Activated T-cell treated with anti-CD3 and anti-CD28 coated beads, Interleukin-2, amount 50 U/mL, for 1 hour (primary cell): ENCODE results near the gene ANO9.

Source experiments
- DNase-seq: peaks from one replicate; pipeline ENCODE4 v3.0.0-alpha.2; 2020

The ANO9 gene, protein sequence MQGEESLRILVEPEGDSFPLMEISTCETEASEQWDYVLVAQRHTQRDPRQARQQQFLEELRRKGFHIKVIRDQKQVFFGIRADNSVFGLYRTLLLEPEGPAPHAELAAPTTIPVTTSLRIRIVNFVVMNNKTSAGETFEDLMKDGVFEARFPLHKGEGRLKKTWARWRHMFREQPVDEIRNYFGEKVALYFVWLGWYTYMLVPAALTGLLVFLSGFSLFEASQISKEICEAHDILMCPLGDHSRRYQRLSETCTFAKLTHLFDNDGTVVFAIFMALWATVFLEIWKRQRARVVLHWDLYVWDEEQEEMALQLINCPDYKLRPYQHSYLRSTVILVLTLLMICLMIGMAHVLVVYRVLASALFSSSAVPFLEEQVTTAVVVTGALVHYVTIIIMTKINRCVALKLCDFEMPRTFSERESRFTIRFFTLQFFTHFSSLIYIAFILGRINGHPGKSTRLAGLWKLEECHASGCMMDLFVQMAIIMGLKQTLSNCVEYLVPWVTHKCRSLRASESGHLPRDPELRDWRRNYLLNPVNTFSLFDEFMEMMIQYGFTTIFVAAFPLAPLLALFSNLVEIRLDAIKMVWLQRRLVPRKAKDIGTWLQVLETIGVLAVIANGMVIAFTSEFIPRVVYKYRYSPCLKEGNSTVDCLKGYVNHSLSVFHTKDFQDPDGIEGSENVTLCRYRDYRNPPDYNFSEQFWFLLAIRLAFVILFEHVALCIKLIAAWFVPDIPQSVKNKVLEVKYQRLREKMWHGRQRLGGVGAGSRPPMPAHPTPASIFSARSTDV

DNA sequence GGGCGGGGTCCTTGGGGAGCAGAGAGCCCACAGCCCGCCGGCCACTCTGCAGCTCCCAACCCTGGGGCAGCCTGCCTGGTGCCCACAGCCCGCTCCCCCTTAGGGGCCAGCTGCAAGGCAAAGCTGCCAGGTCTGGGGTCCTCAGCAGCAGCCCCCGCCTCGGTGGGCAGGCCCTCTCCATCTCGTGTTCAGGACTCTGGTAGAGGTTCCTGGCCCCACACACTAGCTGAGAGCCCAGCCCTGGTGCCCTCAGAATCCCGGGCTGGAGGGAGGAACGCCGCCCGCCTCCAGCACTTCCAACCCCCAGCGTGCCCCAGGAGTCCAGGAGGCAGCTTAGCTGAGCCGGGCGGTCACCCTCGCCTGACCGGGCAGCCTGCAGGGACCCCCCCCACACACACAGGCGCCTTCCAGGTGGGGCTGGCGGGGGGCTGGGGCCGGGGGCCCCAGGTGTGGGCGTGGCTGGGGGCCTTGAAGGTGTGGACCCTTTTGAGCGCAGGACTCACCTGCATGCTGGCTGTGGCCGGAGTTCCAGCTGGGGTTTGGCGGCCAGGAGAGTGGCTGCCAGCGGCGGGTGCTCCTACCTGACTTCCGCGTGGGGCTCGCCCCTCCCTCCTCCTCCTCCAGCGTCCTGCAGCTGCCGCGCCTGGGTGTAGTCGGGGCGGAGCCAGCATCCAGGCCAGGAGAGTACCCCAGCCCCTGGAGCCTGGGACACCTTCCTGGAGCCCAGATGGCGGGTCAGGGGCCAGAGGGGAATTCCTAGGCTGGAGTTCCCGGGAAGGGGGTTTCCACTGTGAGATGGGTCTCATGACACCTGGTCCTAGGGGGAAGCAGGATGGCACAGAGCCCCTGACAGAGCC, at the start of gene ANO9:
Gene ANO9, minus strand, starts transcription at position 594 of the 857 bp plus-strand sequence. Its CDS starts 85 bp downstream, at position 509.
- DNase-seq, result peak; percentile 62

DNA sequence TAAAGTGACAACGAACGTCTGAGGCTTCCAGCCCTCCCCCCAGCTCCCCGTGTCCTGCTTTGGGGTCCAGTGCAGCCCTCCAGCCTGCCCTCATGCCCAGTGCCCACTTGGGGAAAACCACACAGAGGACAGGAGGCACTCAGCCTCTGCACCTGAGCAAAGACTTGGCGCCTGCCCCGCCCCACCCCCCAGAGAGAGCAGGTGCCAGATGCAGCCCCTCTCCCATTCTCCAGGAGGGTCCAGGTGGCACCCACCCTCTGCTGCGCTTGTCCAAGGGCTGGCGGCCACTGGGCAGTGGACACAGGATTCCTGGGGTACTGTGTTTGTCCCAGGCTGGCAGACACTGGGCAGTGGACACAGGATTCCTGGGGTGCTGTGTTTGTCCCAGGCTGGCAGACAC, 49.5 kb upstream of the ANO9 start:
- no peak for DNase-seq

DNA sequence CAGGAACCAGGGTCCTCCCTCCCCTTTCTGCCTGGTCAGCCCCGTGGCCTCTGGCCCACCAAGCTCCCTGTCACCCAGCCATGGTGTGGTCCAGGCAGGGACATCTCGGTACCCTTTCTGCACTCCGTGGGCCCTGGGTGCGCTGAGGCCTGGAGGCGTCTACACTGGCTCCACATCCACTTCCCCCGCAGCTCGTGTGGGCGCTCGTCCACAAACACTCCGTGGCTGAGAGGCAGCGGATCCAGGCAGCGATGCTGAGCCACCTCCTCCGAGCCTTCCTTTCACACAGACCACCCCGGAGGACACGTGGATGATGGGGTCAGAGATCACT, 49.1 kb upstream of the ANO9 start:
- no peak for DNase-seq

DNA sequence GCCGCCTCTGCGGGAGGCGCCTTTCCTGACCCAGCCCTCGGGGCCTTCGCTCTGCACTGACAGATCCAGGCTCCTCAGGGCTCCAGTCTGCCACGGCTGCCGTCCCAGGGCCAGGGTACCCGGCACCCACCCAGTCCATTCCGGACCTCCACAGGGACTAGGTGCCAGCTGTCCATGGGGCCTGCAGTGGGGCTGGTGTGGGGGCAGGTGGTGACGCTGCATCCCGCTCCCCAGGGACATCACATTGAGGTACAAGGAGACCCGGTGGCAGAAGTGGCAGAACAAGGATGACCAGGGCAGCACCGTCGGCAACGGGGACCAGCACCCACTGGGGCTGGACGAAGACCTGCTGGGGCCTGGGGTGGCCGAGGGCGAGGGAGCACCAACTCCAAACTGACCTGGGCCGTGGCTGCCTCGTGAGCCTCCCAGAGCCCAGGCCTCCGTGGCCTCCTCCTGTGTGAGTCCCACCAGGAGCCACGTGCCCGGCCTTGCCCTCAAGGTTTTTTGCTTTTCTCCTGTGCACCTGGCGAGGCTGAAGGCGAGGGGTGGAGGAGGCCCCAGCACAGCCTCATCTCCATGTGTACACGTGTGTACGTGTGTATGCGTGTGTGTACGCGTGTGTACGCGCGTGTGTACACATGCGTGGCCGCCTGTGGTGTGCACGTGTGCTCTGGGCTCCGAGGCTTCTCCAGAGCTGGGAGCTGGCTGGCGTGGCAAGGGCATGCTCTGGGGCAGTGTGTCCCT, 48.5 kb upstream of the ANO9 start:
- no peak for DNase-seq

DNA sequence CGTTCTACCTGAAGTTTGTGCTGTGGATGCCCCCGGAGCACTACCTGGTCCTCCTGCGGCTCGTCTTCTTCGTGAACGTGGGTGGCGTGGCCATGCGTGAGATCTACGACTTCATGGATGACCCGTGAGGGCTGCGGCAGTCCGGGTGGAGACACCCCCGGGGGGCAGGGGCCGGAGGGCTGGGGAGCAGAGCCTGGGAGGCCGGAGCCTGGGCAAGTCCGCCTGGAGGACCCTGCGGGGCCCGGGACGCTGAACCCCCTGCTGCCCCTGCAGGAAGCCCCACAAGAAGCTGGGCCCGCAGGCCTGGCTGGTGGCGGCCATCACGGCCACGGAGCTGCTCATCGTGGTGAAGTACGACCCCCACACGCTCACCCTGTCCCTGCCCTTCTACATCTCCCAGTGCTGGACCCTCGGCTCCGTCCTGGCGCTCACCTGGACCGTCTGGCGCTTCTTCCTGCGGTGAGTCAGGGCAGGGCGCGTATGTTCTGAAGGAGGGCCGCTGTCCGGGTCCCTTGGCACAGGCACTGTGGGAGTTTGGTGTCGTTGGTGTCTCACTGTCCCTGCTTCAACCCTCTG, 47.9 kb upstream of the ANO9 start:
- no peak for DNase-seq

DNA sequence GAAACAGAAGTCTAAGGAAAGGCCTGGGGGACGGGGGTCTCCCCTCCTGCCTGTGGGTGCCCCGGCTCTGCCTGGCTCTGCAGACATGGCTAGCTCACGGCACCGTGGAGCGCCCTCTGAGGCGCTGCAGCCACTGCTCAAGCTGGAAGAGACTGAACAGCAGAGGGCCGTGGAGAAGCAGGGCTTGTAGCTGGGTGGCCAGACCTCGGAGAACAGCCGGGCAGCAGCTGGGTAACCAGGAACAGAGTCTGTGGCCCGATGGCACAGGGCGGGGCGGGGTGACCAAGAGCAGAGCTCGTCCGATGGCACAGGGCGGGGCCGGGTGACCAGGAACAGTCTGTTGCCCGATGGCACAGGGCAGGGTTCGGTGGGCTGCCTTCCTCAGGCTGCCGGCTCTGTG, 47.2 kb upstream of the ANO9 start:
- DNase-seq, result no peak

DNA sequence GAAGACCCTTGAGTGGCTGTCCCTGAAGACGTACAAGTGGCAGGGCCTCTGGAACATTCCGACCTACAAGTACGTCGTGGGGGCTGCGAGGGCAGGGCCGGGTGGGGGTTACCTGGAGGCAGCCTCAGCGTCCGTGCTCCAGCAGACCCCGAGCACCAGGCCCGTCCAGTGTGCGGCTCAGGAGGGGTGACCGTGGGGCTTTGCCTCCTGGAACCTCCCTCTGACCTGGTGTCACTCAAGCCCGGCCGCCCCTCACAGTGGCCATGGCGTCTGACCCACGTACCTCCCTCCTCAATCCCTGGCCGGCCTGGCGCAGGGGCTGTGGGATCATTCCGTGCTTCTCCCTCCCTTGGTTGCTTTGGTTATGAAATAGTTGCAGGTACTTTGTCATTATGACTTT, 46.8 kb upstream of the ANO9 start:
- DNase-seq, result no peak

DNA sequence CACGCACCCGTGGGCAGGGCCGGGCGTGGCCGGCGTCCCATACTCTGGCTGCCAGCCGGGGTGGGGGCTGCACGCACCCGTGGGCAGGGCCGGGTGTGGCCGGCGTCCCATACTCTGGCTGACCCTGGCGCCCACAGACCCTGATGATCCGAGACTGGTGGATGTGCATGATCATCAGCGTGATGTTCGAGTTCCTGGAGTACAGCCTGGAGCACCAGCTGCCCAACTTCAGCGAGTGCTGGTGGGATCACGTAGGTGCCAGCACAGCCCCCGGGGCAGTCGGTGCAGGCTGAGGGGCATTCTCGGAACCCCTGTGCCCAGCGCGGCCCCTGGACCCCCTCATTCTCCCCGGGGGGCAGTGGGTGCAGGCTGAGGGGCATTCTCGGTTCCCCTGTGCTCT, 46.3 kb upstream of the ANO9 start:
- DNase-seq, result no peak

DNA sequence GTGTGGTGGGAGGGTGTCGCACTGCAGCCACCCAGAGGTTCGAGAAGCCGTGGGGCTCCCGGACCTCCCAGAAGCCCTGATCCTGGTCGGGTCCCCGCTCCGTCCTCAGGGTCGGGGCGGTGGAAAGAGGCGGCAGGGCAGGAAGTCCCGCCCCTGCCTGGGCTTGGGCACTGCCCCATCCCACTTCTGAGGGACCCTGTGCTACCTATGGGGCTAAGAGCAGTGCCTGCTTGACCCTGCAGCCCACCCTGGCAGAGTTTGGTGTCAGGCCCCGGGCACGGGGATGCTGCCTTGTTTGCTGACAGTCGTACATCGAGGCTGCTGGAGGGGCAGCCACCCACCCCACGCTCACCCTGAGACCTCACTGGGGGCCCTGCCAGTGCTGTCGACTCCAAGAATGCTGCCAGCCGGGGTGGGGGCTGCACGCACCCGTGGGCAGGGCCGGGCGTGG, 45.8 kb upstream of the ANO9 start:
- DNase-seq, result no peak

DNA sequence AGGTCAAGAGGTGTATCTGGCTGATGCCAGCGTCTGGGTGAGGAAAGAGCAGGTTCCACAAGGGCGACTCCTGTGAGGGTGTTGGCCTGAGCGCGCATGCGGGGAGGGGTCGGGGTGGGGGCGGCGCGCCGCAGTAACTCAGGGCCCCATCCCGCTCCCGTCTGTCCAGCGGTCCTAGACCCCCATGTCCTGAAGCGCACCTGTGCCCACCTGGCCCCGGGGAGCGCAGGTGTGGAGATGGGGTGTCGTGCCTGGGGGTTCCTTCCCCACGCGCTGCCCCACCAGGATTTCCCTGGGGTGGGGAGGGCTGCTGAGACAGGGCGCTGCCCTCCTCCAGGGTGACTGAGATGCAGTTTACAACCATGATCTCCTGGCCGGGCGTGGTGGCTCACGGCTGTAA, 44.4 kb upstream of the ANO9 start:
- no peak for DNase-seq

DNA sequence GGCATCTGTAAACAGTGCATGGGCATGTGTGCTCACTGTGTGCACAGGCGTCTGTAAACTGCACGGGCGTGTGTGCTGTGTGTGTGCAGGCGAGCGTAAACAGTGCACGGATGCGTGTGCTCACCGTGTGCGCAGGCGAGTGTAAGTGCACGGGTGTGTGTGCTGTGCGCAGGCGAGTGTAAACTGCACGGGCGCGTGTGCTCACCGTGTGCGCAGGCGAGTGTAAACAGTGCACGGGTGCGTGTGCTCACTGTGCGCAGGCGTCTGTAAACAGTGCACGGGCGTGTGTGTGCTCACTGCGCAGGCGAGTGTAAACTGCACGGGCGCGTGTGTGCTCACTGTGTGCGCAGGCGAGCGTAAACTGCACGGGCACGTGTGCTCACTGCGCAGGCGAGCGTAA, 42.8 kb upstream of the ANO9 start:
- DNase-seq, result no peak

DNA sequence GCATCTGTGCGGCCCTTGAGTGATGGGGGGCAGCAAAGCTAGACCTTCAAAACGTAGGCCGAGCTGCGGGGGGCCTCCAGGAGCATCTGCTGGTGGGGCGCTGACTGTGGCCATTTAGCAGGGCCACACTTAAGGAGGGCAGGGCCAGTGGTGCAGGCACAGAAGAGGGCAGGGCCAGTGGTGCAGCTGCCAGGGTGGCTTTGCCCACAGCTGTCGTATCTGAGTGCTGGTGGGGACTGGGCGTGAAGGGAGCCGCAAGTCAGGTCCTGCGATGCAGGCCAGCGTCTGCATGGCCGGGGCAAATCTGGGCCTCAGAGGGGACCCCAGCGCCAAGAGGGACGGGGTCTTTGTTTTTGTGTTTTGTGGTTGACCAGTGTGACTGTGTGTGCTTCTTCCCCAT, 37.5 kb upstream of the ANO9 start:
- DNase-seq, result no peak

DNA sequence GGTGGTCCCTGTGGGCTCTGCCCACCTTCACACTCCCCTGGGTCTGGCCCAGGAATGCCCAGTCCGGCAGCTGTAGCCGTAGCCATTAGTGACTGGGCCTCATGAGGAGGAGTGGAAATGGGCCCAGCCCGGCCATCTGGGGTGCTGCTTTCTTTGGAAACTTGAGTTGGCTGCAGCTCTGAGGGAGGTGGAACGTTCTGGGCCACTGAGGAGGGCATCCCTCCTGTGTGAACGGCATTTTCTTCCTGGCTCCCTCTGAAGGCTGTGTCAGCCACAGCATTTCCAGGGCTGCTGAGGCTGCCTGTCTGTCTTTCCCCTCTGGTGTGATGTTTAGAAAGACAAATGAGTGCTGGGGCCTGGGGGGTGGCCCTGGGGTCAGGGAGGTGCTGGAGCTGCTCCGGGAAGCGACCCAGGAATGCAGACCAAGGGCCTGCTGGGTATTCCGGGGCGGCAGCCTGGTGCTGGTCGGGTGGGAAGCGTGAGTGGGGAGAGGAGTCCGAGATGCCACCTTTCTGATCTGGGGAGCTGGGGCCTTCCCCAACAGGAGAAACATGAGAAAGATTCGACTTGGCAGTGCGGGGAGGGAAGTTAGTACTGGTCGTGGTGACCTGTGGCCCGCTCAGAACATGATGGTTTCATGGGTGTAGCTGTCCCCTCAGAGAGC, 35.4 kb upstream of the ANO9 start:
- DNase-seq, result no peak

DNA sequence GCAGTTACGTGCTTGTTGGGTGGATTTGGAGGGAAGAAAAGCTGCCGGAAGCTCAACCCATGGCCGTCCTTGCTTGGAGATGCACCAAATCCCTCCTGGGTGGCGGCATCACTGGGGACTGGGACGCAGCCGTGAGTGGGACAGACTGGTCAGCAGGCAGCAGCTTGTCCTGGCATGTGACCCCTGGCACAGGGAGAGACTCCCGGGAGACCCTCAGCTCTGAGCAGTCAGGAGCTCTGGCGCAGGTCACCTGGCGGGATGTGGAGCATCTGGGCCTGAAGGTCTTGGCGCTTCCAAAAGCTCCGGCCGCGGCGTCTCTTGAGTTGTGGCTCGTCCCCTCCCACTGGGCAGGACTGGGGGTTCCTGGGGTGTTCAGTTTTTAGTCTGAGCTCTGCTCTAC, 34.6 kb upstream of the ANO9 start:
- DNase-seq, result no peak

DNA sequence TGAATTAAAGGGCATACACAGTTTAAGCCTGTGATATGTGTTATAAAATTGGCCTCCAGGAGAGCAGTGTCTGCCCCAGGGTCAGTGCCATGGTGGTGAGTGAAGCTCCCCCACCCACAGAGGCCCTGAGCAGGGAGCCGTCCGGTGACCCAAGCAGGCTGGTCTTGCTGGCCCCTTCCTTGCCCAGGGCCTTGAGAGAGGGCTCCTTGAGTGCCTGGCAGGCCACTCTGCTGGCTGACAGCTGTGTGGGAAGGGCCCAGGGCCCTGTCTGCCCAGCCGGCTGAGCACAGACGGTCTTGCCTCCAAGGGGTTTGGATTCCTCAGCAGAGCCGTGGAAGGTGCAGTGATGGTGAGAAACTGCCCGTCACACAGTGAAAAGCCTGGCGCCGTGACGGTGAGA, 34.1 kb upstream of the ANO9 start:
- no peak for DNase-seq

DNA sequence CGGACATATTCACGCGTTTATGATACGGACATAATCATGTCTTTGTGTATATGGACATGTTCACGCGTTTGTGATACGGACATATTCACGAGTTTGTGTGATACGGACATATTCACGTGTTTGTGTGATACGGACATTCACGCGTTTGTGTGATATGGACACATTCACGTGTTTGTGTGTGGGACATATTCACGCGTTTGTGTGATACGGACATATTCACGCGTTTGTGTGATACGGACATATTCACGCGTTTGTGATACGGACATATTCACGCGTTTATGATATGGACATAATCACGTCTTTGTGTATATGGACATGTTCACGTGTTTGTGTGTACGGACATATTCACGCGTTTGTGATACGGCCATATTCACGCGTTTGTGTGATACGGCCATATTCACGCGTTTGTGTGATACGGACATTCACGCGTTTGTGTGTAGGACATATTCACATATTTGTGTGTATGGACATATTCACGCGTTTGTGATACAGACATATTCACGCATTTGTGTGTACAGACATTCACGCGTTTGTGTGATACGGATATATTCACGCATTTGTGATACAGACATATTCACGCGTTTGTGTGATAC, 33.2 kb upstream of the ANO9 start:
- no peak for DNase-seq

DNA sequence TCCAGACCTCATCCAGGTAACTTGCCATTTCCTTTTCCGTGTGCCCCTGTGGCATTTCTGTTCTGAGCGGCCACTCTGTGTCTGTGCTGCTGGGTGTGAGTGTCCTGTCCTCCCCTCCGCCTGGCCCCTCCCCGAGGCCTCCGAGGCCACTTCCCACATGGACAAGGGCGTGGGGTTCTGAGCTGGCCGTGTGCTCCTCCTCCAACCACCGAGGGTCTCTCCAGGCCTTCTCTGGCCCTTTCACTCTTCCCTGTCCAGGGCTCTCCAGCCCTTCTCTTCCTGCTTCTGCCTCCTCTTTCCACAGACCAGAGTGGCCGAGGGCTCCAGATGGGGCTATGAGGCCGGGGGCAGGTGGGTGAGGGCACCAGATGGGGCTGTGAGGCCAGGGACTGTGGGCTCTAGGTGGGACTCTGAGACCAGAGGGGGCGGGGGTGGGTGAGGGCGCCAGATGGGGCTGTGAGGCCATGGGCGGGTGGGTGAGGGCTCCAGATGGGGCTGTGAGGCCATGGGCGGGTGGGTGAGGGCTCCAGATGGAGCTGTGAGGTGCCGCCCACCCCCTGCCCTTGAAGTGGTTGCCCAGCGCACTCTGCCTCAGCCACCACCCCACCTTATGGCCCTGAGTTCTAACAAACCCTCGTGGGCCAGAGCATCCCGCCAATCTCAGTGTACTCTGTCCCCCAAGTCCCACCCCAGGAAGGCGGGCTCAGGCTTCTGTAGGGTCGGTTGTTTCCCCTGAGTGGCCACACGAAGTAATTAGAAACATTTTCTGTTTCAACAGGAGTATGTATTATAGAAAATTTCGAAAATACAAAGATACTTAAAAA, 32.4 kb upstream of the ANO9 start:
- DNase-seq, result no peak

DNA sequence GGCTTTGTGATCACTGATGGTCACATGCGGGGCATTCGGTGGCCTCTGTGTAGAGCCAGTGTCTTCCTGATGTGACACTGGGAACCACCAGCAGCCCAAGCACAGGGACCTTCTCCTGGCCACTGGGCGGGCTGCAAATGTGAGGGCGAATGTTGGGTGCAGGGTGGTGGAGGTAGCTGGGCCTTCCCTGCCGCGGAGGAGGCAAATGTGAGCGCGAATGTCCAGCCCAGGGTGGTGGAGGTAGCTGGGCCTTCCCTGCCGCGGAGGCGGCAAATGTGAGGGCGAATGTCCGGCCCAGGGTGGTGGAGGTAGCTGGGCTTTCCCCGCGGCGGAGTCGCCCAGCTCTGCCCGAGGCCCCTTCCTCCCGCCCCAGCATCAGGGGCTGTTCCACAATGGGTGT, 31.6 kb upstream of the ANO9 start:
- DNase-seq, result no peak

DNA sequence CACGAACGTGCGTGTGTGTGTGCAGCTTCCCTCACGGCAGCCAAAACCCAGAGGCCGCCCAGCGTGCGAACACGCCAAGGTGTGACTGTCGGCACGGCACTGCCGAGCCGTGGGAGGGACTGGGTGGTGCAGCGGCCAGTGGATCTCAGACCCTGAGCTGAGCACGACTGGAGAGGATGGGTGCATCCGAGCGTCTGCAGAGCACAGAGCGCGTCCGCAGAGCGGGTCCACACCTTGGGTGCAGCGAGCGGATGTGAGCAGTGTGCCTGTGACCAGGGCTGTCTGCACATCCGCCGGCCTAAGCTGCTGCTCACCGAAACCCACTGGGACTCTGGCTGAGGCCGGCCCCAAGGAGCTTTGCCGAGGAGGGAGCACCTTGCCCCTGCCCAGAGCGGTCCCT, 31.0 kb upstream of the ANO9 start:
- no peak for DNase-seq

DNA sequence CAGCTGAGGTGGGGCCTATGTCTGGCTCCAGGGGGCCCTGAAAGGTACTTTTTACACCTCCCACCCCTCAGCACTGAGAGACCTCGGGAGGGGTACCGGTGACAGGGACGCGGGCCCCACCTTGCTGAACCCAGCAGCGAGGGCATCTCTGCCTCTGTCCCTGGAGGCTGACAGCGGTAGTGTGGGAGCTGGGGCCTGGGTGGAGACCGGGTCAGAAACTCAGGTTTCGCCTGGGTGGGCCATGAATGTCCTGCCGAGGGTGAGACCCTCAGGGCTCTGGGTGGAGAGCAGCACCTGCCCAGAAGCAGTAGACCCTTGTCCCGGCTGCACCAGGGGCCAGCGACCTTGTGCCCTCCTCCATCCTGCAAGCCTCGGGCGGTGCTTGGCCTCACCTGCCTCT, 30.5 kb upstream of the ANO9 start:
- DNase-seq, result no peak
